ENCODE results near the gene FOXI1. TPM values are rescaled to one million over a fixed set of nuclear protein-coding genes. Genes with fewer than 3 reads are reported as not detected.

The FOXI1 gene
- total RNA-seq, 1 experiment from 2014 or later = not detected

GRCh38 chr5:170110403-170111087, 4.8 kb downstream of the FOXI1 start:
- no peaks in the 10 kb centered on the region for H3K27me3 ChIP-seq (ENCODE audit: insufficient read depth, low read length)
- no peaks in the 10 kb centered on the region for H3K9me2 ChIP-seq (ENCODE audit: insufficient read depth)
- intact Hi-C loops (cut with micrococcal nuclease) = no loop called here
- no peaks in the 10 kb centered on the region for H3K9me3 ChIP-seq (ENCODE audit: control insufficient read depth in 1 of 2, insufficient read depth in 1 of 2, low read depth in 1 of 2, low read length in 2 of 2)
- H3K4me3 ChIP-seq (replicated peaks in 1 of 2; ENCODE audit: low read depth in 1 of 2, low read length in 2 of 2) = no peak overlapping the region
- no TSS peak for BruUV-seq (replicated peaks)
- ChIA-PET POLR2A (no interaction called here), RAD21 (ENCODE audit: low non-redundant PET in 1 of 2, low total read pairs in 2 of 2, uncharacterized antibody in 2 of 2, unreplicated experiment in 2 of 2) (no interaction called here), CTCF (no interaction called here)
- no peak for TF ChIP-seq ZFX (IDR thresholded peaks at IDR 0.05)
- no peak for TF ChIP-seq POLR2AphosphoS5 (IDR thresholded peaks at IDR 0.05; ENCODE audit: low read depth, low read length)
- no peak for TF ChIP-seq FOSL1 (IDR thresholded peaks at IDR 0.05; ENCODE audit: low read depth)
- no peak for TF ChIP-seq ATF3 (IDR thresholded peaks at IDR 0.05)
- no peak for TF ChIP-seq YY1 (IDR thresholded peaks at IDR 0.05; ENCODE audit: extremely low read depth, insufficient replicate concordance, low read depth, low read length)
- no peak for TF ChIP-seq SP1 (IDR thresholded peaks at IDR 0.05; ENCODE audit: low read depth)
- TF ChIP-seq SRF (IDR thresholded peaks at IDR 0.05; ENCODE audit: low read depth) = no peak
- TF ChIP-seq CTCF (IDR thresholded peaks at IDR 0.05 in 2 of 3, conservative IDR thresholded peaks at IDR 0.05 in 1 of 3; ENCODE audit: borderline replicate concordance in 1 of 3, insufficient read depth in 1 of 3, low read depth in 2 of 3, low read length in 2 of 3) = no peak
- TF ChIP-seq TCF7L2 (IDR thresholded peaks at IDR 0.05; ENCODE audit: borderline replicate concordance, extremely low read depth, insufficient read depth, insufficient read length) = no peak
- TF ChIP-seq EGR1 (IDR thresholded peaks at IDR 0.05; ENCODE audit: low read depth) = no peak
- TF ChIP-seq ELF1 (IDR thresholded peaks at IDR 0.05; ENCODE audit: borderline replicate concordance, low read depth) = no peak
- no peak for TF ChIP-seq EZH2phosphoT487 (IDR thresholded peaks at IDR 0.05; ENCODE audit: borderline replicate concordance)
- TF ChIP-seq CEBPB (IDR thresholded peaks at IDR 0.05; ENCODE audit: low read depth) = no peak
- TF ChIP-seq MAX (IDR thresholded peaks at IDR 0.05) = no peak
- TF ChIP-seq JUND (IDR thresholded peaks at IDR 0.05) = no peak
- TF ChIP-seq ZNF274 (IDR thresholded peaks at IDR 0.05; ENCODE audit: low read depth, low read length) = no peak
- no peaks in the 10 kb centered on the region for H3K36me3 ChIP-seq (ENCODE audit: control insufficient read depth in 1 of 2, insufficient read depth in 2 of 2, low read length in 2 of 2)
- H3K4me1 ChIP-seq (ENCODE audit: control insufficient read depth in 1 of 2, insufficient read depth in 2 of 2, low read length in 2 of 2) = no peaks in the 10 kb centered on the region
- no peak overlapping the region for H2AFZ ChIP-seq (ENCODE audit: low read depth, low read length, poor library complexity, severe bottlenecking)
- no peak for ATAC-seq
- H3K9ac ChIP-seq (ENCODE audit: low read length) = no peak overlapping the region
- no peak overlapping the region for H3K27ac ChIP-seq (ENCODE audit: low read depth, low read length)
- no peaks in the 10 kb centered on the region for H4K20me1 ChIP-seq (ENCODE audit: insufficient read depth)
- no peaks in the 10 kb centered on the region for H3K79me2 ChIP-seq (ENCODE audit: insufficient read depth, low read length)
- no peak for DNase-seq (ENCODE audit: low read depth, low spot score)
- H3K4me2 ChIP-seq (ENCODE audit: low read length) = no peak overlapping the region

Measured in HCT116 (cell line).